Measurements from ENCODE around the gene PARK7.

The PARK7 gene

DNA sequence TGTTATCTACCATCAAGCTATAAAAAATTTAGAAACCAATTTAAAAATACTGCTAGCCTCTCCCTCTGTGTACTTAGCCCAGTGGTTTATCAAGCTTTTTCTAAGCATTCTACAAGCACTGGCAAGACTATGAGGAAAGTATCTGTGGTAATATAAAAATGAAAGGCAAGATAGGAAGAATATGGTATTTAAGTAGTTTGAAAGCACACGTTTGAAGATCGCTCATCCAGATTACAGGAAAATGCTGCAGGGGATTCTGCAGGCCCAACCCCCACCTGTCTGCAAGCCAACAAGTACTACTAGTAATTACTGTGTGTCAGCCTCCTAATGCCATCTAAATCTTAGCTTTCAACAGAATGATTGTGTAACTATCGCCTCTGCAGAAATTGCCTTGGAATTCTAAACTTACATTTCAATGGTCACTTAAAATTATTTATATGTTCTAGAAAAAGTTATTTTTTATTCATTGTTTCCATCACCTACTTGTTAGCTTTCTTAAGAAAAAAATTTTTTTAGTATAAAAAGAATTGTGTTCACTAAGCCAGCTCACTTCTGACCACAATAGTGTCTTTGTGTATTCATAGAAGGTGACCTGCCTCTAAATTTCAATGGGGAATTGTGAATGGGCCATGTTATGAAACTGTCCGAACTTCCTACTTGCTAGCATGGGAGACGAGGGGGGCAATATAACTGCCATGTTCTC lies 56.1 kb downstream of the PARK7 start:
- no peaks in the 10 kb centered on the region for H3K9me3 ChIP-seq (ENCODE audit: control insufficient read depth, insufficient read depth, low read length)
- H3K27me3 ChIP-seq (ENCODE audit: control insufficient read depth, low read length) = peaks cover 32% of the 10 kb centered on the region
- H3K36me3 ChIP-seq (ENCODE audit: control insufficient read depth, low read length) = no peaks in the 10 kb centered on the region
- H3K4me1 ChIP-seq (ENCODE audit: control insufficient read depth, low read length) = no peaks in the 10 kb centered on the region
- H3K27ac ChIP-seq (ENCODE audit: low read depth, low read length) = no peak overlapping the region
- H3K9me2 ChIP-seq (replicated peaks; ENCODE audit: control insufficient read depth, low read length) = no peaks in the 10 kb centered on the region
- TF ChIP-seq, protein P1, sequence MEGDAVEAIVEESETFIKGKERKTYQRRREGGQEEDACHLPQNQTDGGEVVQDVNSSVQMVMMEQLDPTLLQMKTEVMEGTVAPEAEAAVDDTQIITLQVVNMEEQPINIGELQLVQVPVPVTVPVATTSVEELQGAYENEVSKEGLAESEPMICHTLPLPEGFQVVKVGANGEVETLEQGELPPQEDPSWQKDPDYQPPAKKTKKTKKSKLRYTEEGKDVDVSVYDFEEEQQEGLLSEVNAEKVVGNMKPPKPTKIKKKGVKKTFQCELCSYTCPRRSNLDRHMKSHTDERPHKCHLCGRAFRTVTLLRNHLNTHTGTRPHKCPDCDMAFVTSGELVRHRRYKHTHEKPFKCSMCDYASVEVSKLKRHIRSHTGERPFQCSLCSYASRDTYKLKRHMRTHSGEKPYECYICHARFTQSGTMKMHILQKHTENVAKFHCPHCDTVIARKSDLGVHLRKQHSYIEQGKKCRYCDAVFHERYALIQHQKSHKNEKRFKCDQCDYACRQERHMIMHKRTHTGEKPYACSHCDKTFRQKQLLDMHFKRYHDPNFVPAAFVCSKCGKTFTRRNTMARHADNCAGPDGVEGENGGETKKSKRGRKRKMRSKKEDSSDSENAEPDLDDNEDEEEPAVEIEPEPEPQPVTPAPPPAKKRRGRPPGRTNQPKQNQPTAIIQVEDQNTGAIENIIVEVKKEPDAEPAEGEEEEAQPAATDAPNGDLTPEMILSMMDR (IDR thresholded peaks at IDR 0.05; ENCODE audit: low read depth, low read length, poor library complexity, severe bottlenecking) = no peak
- TF ChIP-seq EZH2phosphoT487 (IDR thresholded peaks at IDR 0.05; ENCODE audit: borderline replicate concordance, low read length) = no peak
- no peak overlapping the region for H3K4me3 ChIP-seq (ENCODE audit: low read length)
- H3K79me2 ChIP-seq (ENCODE audit: control insufficient read depth, low read length) = no peaks in the 10 kb centered on the region
- H4K20me1 ChIP-seq (ENCODE audit: control insufficient read depth, insufficient read depth, low read depth, low read length) = no peaks in the 10 kb centered on the region; the same call in 1 of the 2 replicates
- H3K4me2 ChIP-seq (ENCODE audit: low read length) = no peak overlapping the region
- H3F3A ChIP-seq (ENCODE audit: control insufficient read depth, insufficient read depth) = no peaks in the 10 kb centered on the region

DNA sequence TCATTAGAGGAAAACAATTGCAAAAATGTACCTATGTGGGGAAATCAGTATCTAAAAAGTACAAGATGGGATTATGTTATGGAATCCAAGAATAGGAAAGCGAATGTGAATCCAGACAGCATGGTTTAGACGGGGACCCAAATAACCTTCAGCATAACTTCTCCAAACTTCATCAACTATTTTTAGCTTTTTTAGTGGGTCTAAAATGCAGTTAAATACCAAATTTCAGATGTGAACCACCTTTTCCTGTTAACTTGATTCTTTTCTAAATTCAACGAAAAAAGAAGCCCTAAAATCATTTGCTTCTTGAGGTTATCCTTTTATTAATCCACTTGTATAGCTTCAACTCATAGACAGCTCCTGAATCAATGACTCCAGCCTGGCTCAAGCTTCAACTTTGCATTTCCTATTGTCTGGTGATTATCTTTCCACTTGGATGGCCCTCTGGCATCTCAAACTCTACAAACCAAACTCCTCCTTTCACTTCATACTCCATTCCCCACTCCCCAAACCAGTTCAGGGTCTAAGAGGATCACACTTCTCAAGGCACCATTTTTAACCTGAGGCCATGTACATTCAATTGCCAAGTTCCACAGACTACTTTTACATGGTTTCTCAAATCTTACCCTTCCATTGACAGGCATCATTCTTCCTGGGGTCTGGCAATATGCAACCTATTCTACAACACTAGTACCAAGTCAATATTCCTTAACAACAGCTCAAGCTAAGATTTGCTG lies 57.1 kb downstream of the PARK7 start:
- H3K4me2 ChIP-seq (ENCODE audit: low read length) = no peak overlapping the region
- no peak overlapping the region for H3K27ac ChIP-seq (ENCODE audit: low read depth, low read length)
- no peaks in the 10 kb centered on the region; the same call in 1 of the 2 replicates for H4K20me1 ChIP-seq (ENCODE audit: control insufficient read depth, insufficient read depth, low read depth, low read length)
- H3K9me2 ChIP-seq (replicated peaks; ENCODE audit: control insufficient read depth, low read length) = no peaks in the 10 kb centered on the region
- no peaks in the 10 kb centered on the region for H3K4me1 ChIP-seq (ENCODE audit: control insufficient read depth, low read length)
- TF ChIP-seq, protein P1 (IDR thresholded peaks at IDR 0.05; ENCODE audit: low read depth, low read length, poor library complexity, severe bottlenecking) = no peak
- no peak for TF ChIP-seq EZH2phosphoT487 (IDR thresholded peaks at IDR 0.05; ENCODE audit: borderline replicate concordance, low read length)
- no peaks in the 10 kb centered on the region for H3K36me3 ChIP-seq (ENCODE audit: control insufficient read depth, low read length)
- H3F3A ChIP-seq (ENCODE audit: control insufficient read depth, insufficient read depth) = no peaks in the 10 kb centered on the region
- H3K27me3 ChIP-seq (ENCODE audit: control insufficient read depth, low read length) = peaks cover 39% of the 10 kb centered on the region
- no peak overlapping the region for H3K4me3 ChIP-seq (ENCODE audit: low read length)
- no peaks in the 10 kb centered on the region for H3K79me2 ChIP-seq (ENCODE audit: control insufficient read depth, low read length)
- H3K9me3 ChIP-seq (ENCODE audit: control insufficient read depth, insufficient read depth, low read length) = no peaks in the 10 kb centered on the region

- H3F3A ChIP-seq (ENCODE audit: control insufficient read depth, insufficient read depth) = no peaks in the 10 kb centered on the region
- H3K9me3 ChIP-seq (ENCODE audit: control insufficient read depth, insufficient read depth, low read length) = no peaks in the 10 kb centered on the region
- H3K4me3 ChIP-seq (ENCODE audit: low read length) = no peak overlapping the region
- TF ChIP-seq EZH2phosphoT487 (IDR thresholded peaks at IDR 0.05; ENCODE audit: borderline replicate concordance, low read length) = no peak
- TF ChIP-seq, protein P1 (IDR thresholded peaks at IDR 0.05; ENCODE audit: low read depth, low read length, poor library complexity, severe bottlenecking) = no peak
- no peak overlapping the region for H3K27ac ChIP-seq (ENCODE audit: low read depth, low read length)
- no peaks in the 10 kb centered on the region for H3K4me1 ChIP-seq (ENCODE audit: control insufficient read depth, low read length)
- no peaks in the 10 kb centered on the region for H3K9me2 ChIP-seq (replicated peaks; ENCODE audit: control insufficient read depth, low read length)
- H4K20me1 ChIP-seq (ENCODE audit: control insufficient read depth, insufficient read depth, low read depth, low read length) = no peaks in the 10 kb centered on the region; the same call in 1 of the 2 replicates
- H3K27me3 ChIP-seq (ENCODE audit: control insufficient read depth, low read length) = peaks cover 45% of the 10 kb centered on the region
- no peaks in the 10 kb centered on the region for H3K36me3 ChIP-seq (ENCODE audit: control insufficient read depth, low read length)
- H3K4me2 ChIP-seq (ENCODE audit: low read length) = no peak overlapping the region
- no peaks in the 10 kb centered on the region for H3K79me2 ChIP-seq (ENCODE audit: control insufficient read depth, low read length)
Observed at GRCh38 chr1:8019229-8019620, 57.7 kb downstream of the PARK7 start.

Measured in DOHH2 (cell line).